K562 (cell line): Measurements from ENCODE around the gene CLCF1. TPM values are rescaled to one million over a fixed set of nuclear protein-coding genes. Genes with fewer than 3 reads are reported as not detected.
A peak's percentile ranks its signal among the peaks of the same experiment; 100 is the strongest.

Experiments used
- ATF7 ChIP-seq: fragments of 450-650 bp; IDR thresholded peaks from 2 replicates; pipeline ENCODE4 v1.7.1; 2014; ENCODE audit warnings: mild to moderate bottlenecking, moderate library complexity
- DEAF1 ChIP-seq: fragments of 450-650 bp; formaldehyde crosslinking; IDR thresholded peaks from 2 replicates; pipeline ENCODE4 v1.4.0; 2020; ENCODE audit warnings: mild to moderate bottlenecking, moderate library complexity
- ETV5 ChIP-seq: sonication (generic); formaldehyde crosslinking; IDR thresholded peaks from 2 replicates; pipeline ENCODE4 v1.4.0; 2020; ENCODE audit warnings: low read depth, mild to moderate bottlenecking, missing genetic modification reagents
- POLR2AphosphoS5 ChIP-seq: IDR thresholded peaks from 2 replicates; pipeline ENCODE4 v1.6.1; 2011; ENCODE audit warnings: mild to moderate bottlenecking, low read depth, low read length, moderate library complexity; ENCODE audit not compliant: control insufficient read depth, insufficient read depth
- RAD51 ChIP-seq: fragments of 450-650 bp; IDR thresholded peaks from 2 replicates; pipeline ENCODE4 v1.7.1; 2016; ENCODE audit warnings: low read depth, mild to moderate bottlenecking, borderline replicate concordance
- RBM25 ChIP-seq: fragments of 200-400 bp; formaldehyde crosslinking; IDR thresholded peaks from 2 replicates; pipeline ENCODE4 v1.6.1; 2018; ENCODE audit warnings: low read length, low read depth, moderate library complexity; ENCODE audit not compliant: severe bottlenecking
- SIN3A ChIP-seq, 2 experiments: fragments of 150-350 bp in 1 of 2; IDR thresholded peaks; 2 replicates each; pipeline ENCODE4 v1.6.1; 2011 to 2016; ENCODE audit warnings: borderline replicate concordance in 2 of 2, low read depth in 2 of 2, low read length in 2 of 2, mild to moderate bottlenecking in 2 of 2, moderate library complexity in 2 of 2; ENCODE audit not compliant: control insufficient read depth in 1 of 2
- SMARCE1 ChIP-seq: fragments of 450-650 bp; IDR thresholded peaks from 2 replicates; pipeline ENCODE4 v1.7.1; 2016; ENCODE audit warnings: mild to moderate bottlenecking
- UBTF ChIP-seq, 2 experiments: IDR thresholded peaks; 2 replicates each; pipeline ENCODE4 v1.6.1; 2012; ENCODE audit warnings: improper control_type of control experiment in 2 of 2, low read depth in 2 of 2, low read length in 2 of 2, borderline replicate concordance in 1 of 2
- VEZF1 ChIP-seq: fragments of 200-800 bp; sonication (Bioruptor generic); IDR thresholded peaks from 2 replicates; pipeline ENCODE4 v1.6.1; 2017; ENCODE audit warnings: missing genetic modification characterization, missing compliant biosample characterization
- ZBTB33 ChIP-seq: sonication (generic); formaldehyde crosslinking; IDR thresholded peaks from 2 replicates; pipeline ENCODE4 v1.8.1; 2023; ENCODE audit warnings: mild to moderate bottlenecking, missing genetic modification reagents
- ZNF134 ChIP-seq: fragments of 250-450 bp; sonication (Bioruptor Pico); conservative IDR thresholded peaks from 2 replicates; pipeline ENCODE4 v1.4.0; 2020
- ZNF668 ChIP-seq: fragments of 250-450 bp; sonication (Bioruptor Pico); IDR thresholded peaks from 2 replicates; pipeline ENCODE4 v1.8.0; 2022; ENCODE audit warnings: mild to moderate bottlenecking, inconsistent platforms
- ZNF740 ChIP-seq, 3 experiments: fragments of 200-800 bp in 1 of 3; sonication (Bioruptor generic) in 1 of 3; sonication (generic) in 1 of 3; formaldehyde crosslinking in 1 of 3; IDR thresholded peaks; 2 replicates each; pipeline versions ENCODE4 v1.6.1 to v1.8.0; 2016 to 2022; ENCODE audit warnings: mild to moderate bottlenecking in 2 of 3, missing compliant biosample characterization in 2 of 3, missing genetic modification characterization in 2 of 3, missing genetic modification reagents in 1 of 3
- ZNF766 ChIP-seq: fragments of 200-800 bp; sonication (Bioruptor generic); conservative IDR thresholded peaks from 2 replicates; pipeline ENCODE4 v1.6.1; 2016; ENCODE audit warnings: missing genetic modification characterization, missing compliant biosample characterization
- ZSCAN32 ChIP-seq: fragments of 450-650 bp; formaldehyde crosslinking; IDR thresholded peaks from 2 replicates; pipeline ENCODE4 v1.4.0; 2020; ENCODE audit warnings: mild to moderate bottlenecking, moderate library complexity
- polyA plus RNA-seq, 8 experiments: library from polyadenylated mRNA; depleted of rRNA in 4 of 8; stranded (reverse) in 5 of 8; unstranded in 3 of 8; fragments of >200 nt; fragmentation: Nextera tagmentation in 2 of 8; fragmentation: Illumina TruSeq in 1 of 8; extraction: Ambion mirVana in 2 of 8; extraction: Trizol in 1 of 8; gene quantifications; 2 replicates each; pipeline versions ENCODE4 v1.2.1 to v1.2.3, GENCODE V29; 2011 to 2014; ENCODE audit warnings: inconsistent platforms in 1 of 8, missing spikeins in 1 of 8
- total RNA-seq, 7 experiments: library from RNA; depleted of rRNA in 6 of 7; stranded (reverse); fragments of >200 nt in 6 of 7; fragmentation: Illumina TruSeq in 2 of 7; extraction: Trizol in 2 of 7; gene quantifications; 2 replicates each; pipeline versions ENCODE4 v1.2.1 to v1.2.3, GENCODE V29; 2011 to 2021; ENCODE audit warnings: low replicate concordance in 1 of 7

The CLCF1 gene
- total and polyA plus RNA-seq, 9 of the 15 experiments (the other 6 are each of a cell fraction or from before 2014, with no cell fraction given), result 0.49 to 5.8 (median 3.0) TPM

- peak in 1 of 2 experiments; percentile 28; a peak in 1 of 4 replicates for TF ChIP-seq UBTF (IDR thresholded peaks at IDR 0.05; ENCODE audit: borderline replicate concordance in 1 of 2, low read depth in 2 of 2, low read length in 2 of 2)
- no peak; the same call in 1 of the 2 replicates for TF ChIP-seq ZNF740 (CRISPR knock-in tag; IDR thresholded peaks at IDR 0.05)
- TF ChIP-seq ZNF740 (tag; IDR thresholded peaks at IDR 0.05), result 0 out of 4 replicates have a peak, but pooled peaks of 1 of the 2 experiments have one; percentile 58
- no peak for TF ChIP-seq ZNF134 (CRISPR knock-in tag)
- TF ChIP-seq ETV5 (CRISPR knock-in tag), result peak; percentile 78; the same call in 1 of the 2 replicates
- TF ChIP-seq SMARCE1, result 0 out of 2 replicates have a peak, but pooled peaks have one; percentile 38
- TF ChIP-seq ZNF766 (CRISPR knock-in tag), result 0 out of 2 replicates have a peak, but pooled peaks have one; percentile 28
- TF ChIP-seq ZNF668 (CRISPR knock-in tag), result no peak
- peak; percentile 51; the same call in 1 of the 2 replicates for TF ChIP-seq ATF7
- TF ChIP-seq ZBTB33 (CRISPR knock-in tag), result no peak
- peak; percentile 39 for TF ChIP-seq POLR2AphosphoS5
- no peak; the same call in 1 of the 2 replicates for TF ChIP-seq ZSCAN32
- 0 out of 2 replicates have a peak, but pooled peaks have one; percentile 7 for TF ChIP-seq DEAF1 (CRISPR knock-in tag)
- TF ChIP-seq RBM25, result peak; percentile 67
- TF ChIP-seq VEZF1 (CRISPR knock-in tag), result peak; percentile 99
- TF ChIP-seq SIN3A (IDR thresholded peaks at IDR 0.05; ENCODE audit: borderline replicate concordance in 2 of 2, control insufficient read depth in 1 of 2, low read depth in 2 of 2, low read length in 2 of 2), result peak in 1 of 2 experiments; percentile 57; a peak in 1 of 4 replicates
- TF ChIP-seq RAD51, result no peak
These were observed 19.9 kb downstream of the CLCF1 start, which contains the start of gene POLD4 (continued) for GRCh38 chr11:67353317-67354074.
